GM19193 (cell line): ENCODE measurements around the gene STAT5B.

Experiments
- POLR2A ChIP-seq: IDR thresholded peaks from 4 replicates; pipeline ENCODE4 v1.6.1; 2011; ENCODE audit not compliant: insufficient read depth, insufficient read length; ENCODE audit errors: extremely low read depth

STAT5B gene

DNA sequence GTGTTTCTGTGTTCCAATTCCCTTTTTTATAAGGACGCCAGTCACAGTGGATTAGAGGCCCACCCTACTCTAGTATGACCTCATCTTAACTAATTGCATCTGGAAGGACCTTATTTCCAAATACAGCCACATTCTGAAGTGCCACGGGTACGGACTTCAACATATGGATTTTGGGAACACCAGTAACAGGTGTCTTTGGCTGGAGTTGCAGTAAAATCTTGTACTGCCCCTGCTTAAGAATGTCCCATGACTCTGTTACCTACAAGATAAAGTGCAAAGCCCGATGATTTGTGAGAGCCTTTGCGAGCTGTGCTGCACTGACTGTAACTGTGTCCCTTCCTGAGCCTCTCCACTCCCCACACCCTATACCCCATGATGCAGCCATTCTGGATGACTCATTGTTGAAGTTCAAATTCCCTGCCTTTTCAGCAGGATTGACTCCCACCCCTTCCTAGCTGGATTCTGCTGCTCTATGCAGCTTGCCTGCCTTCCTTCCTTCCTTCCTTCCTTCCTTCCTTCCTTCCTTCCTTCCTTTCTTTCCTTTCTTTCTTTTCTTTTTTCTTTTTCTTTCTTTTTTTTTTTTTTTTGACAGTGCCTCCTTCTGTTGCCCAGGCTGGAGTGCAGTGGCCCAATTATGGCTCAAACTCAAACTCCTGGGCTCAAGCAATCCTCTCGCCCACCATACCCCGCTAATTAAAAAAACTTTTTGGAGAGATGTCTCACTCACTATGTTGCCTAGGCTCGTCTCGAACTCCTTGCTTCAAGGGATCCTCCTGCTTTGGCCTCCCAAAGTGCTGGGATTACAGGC lies 93.1 kb downstream of the STAT5B start:
- no peak for TF ChIP-seq POLR2A

DNA sequence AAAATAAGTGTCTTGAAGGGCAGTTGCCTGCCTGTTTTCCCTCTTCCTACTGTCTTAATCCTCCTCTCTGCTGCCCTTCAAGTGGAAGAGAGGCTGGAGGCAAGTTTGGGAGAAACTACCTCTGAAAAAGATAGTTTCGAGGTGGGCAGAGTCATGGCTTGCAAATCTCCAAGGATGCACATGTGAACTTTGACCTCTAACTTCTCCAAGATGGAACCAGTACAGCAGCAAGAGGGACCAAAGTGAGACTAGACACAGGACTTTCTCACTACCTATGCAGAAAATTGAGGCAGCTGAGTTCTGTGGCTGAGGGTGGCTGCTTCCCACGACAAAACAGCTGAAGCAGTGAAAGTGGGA lies 94.4 kb downstream of the STAT5B start:
- no peak for TF ChIP-seq POLR2A

- TF ChIP-seq POLR2A, result no peak
Observed at GRCh38 chr17:42180922-42181850, 95.0 kb downstream of the STAT5B start, which contains the start of gene KCNH4. Gene KCNH4 (minus strand): TSS chr17:42181142. CDS start chr17:42180945, 197 bp downstream.

DNA sequence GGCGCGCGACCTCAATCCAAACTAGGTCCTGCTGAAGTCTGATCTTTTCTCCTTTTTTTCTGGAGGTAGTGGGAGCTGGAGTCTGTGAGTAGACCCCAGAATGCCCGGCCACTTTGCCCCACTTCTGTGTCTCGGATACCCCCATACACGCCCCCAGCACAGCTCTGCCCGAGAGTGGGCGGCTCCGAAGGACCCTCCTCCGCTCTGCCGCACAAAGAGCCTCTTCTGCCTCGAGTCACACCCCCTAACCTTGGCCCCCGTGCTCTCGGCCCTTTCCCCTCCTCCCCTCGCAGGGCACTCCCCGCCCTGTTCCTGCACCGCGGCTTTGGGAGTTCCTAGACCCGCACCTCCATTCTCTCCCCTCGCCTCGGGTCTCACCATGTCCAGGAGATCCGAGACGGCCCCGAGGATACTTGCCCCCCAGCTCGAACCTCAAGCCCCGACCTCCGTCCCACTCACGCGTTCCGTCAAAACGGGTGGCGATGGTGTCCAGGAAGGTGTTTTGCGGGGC lies 95.7 kb downstream of the STAT5B start:
- no peak for TF ChIP-seq POLR2A

DNA sequence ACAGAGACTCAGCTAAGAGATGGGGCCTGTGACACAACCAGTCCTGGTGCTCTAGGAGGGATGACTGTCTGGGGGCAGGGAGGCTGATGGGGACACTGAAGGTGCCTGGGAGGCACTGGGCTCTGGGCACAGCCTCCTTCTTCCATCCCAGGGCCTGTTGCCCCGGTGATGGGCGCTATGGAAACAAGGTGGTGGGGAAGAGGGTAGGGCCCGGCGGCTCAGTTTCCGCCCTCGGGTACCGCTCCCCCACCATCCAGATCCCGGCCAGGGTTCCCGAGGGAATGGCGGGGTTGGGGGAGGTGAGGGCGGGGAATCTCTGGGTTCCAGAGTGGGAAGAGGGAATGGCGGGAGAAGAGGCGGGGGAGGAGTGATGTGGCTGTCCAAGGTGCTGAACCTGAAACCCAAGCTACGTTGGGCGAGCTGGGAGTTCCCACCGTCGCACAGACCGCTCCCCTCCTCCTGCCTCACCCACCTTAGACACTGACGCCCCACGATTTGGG lies 96.2 kb downstream of the STAT5B start:
- TF ChIP-seq POLR2A, result no peak

- no peak for TF ChIP-seq POLR2A
Observed at GRCh38 chr17:42179335-42179734, 96.9 kb downstream of the STAT5B start.

DNA sequence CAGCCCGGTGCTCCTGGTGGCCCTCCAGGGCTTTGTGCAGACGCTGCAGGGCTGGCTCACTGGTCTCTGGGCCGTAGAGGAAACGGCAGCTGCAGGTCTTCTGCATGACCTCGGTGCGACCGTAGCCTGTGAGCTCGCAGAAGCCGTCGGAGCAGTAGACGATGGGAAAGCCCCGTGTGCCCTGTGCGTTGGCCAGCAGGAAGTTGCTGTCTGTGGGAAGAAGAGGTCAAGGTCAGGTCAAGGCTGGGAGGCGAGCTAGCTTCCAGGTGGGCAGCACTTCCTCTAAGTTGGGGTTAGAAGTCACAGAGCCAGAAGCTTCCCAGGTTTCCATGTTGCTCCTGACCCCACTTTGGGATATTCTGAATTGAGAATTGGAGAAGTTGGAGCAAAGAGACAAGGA lies 97.4 kb downstream of the STAT5B start:
- TF ChIP-seq POLR2A, result no peak

DNA sequence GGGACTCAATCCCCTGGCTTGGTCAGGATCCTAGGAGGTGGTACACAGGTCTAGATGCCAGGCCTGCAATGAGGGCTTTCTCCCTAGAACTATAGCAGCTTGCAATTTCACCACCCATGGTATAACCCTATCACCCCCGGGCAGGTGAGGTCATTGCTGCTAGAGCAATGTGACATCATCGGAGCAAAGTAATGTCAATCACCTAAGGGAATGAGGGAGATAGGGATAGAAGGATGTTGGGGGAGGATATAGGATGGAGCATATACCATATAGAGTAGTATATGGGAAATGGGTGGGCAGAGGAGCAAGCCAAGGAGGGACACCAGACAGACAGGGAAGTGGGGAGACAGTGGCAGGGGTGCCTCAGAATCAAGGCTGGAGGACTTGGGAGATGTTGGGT lies 98.5 kb downstream of the STAT5B start:
- TF ChIP-seq POLR2A, result no peak

DNA sequence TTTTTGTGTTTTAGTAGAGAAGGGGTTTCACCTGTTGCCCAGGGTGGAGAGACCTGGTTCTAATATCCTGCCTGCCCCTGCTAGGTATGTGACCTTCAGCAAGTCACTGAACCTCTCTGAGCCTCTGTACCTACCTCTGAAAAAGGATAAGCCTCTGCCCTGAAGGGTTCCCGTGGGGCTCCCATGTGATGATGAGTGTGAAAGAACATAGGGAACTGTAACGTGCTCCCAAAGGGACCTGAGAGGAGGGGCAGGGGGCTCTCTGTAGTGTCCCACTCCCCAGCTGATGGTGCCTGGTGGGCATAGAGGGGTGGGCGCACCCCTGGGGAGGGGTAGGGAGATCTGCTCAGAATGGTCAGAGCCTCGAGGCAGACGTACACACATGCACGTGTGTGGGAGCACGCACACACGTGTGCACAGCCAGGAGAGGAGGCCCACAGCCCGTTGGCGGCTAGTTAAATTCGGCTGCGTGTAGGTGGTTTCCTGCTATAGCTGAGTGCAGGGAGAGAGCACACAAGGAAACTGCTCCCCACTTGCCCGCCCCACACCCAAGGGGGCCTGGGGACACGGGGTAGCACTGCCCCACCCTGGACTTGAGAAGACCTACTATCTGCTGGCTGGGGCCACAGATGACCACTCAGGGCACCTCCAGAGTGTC lies 101.9 kb downstream of the STAT5B start:
- TF ChIP-seq POLR2A, result no peak

GRCh38 chr17:42171831-42172230 lies 104.4 kb downstream of the STAT5B start:
- TF ChIP-seq POLR2A, result no peak

- no peak for TF ChIP-seq POLR2A
Observed at GRCh38 chr17:42169351-42169750, 106.8 kb downstream of the STAT5B start.

- TF ChIP-seq POLR2A, result no peak
Observed at GRCh38 chr17:42167807-42168206, 108.4 kb downstream of the STAT5B start.

DNA sequence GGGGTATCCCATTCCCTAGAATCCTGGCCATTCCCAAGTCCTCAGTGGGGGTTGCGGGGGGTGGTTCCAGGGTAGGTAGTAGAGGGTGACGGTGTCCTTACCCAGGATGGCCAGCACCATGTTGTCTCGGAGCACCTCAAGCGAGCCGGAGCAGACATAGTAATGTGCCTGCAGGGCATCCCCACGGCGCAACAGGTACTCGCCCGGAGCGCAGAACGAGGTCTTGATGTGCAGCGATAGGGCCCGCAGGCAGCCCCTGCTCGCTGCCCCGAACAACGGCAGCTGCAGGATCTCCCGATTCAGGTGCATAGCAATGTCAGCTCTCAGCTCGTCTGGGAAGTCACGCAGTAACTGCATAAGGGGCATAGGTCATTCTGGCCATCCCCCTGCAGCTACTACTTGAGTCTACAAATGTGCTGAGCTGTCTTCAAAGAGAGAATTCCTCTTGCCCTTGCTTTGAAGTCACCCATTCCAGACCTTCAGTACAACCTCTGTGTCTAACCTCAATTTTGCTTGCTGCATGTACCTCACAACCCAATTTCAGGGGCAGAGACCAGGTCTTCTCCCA lies 109.9 kb downstream of the STAT5B start:
- no peak for TF ChIP-seq POLR2A

- no peak for TF ChIP-seq POLR2A
Observed at GRCh38 chr17:42165751-42166150, 110.4 kb downstream of the STAT5B start.

GRCh38 chr17:42163696-42164407 lies 112.3 kb downstream of the STAT5B start:
- TF ChIP-seq POLR2A, result no peak

GRCh38 chr17:42163113-42163512 lies 113.1 kb downstream of the STAT5B start:
- no peak for TF ChIP-seq POLR2A
